ENCODE measurements around the gene CREB3L1.
A peak's percentile ranks its signal among the peaks of the same experiment; 100 is the strongest.

Gene CREB3L1

GRCh38 chr11:46277622-46278386 is at the start of gene CREB3L1:
Gene CREB3L1, plus strand, starts transcription at chr11:46277662. Its CDS starts 450 bp downstream, at chr11:46278112.
- no peak within 1 kb of the TSS for H3K27ac Mint-ChIP-seq
- intact Hi-C loops (cut with micrococcal nuclease) = no loop called here
- peaks cover 58% of the 10 kb centered on the region for H3K27me3 Mint-ChIP-seq
- H3K4me1 Mint-ChIP-seq (ENCODE audit: low read depth) = peaks cover 30% of the 10 kb centered on the region
- H3K4me3 Mint-ChIP-seq = peak within 1 kb of the TSS; percentile 62
- no peaks in the 10 kb centered on the region for H3K9me3 Mint-ChIP-seq
- H3K36me3 Mint-ChIP-seq (ENCODE audit: low read depth) = no peaks in the 10 kb centered on the region

GRCh38 chr11:46229230-46229629 is 48.2 kb upstream of the CREB3L1 start:
- H3K9me3 Mint-ChIP-seq = no peaks in the 10 kb centered on the region
- intact Hi-C loops (cut with micrococcal nuclease) = no loop called here
- no peaks in the 10 kb centered on the region for H3K36me3 Mint-ChIP-seq (ENCODE audit: low read depth)
- peaks cover 5% of the 10 kb centered on the region for H3K4me1 Mint-ChIP-seq (ENCODE audit: low read depth)
- H3K27ac Mint-ChIP-seq = no peak overlapping the region
- no peak overlapping the region for H3K4me3 Mint-ChIP-seq
- H3K27me3 Mint-ChIP-seq = no peaks in the 10 kb centered on the region

DNA sequence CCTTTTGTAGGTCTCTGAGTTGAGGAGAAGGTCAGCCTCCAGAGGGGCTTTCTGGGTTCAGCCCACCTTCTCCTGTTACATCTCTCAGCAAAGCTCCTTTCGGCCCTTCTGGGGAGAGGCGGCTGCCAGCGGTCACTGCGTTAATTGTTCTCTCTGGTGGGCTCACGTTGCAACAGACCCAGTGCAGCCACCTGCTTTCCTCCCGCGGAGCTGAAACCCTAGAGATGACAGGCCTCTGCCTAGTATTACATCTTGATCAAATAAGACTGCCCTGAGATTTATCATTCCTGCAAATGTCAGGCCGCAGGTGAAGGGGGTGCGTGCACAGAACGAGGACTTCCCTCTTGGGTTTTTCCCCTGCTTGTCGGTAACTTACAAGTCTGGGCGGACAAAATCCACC is 43.2 kb upstream of the CREB3L1 start:
- Mint-ChIP-seq H3K36me3 (ENCODE audit: low read depth) (no peaks in the 10 kb centered on the region), H3K27me3 (peaks cover 3% of the 10 kb centered on the region), H3K27ac (no peak overlapping the region), H3K4me1 (ENCODE audit: low read depth) (peaks cover 21% of the 10 kb centered on the region), H3K9me3 (no peaks in the 10 kb centered on the region), H3K4me3 (no peak overlapping the region)
- intact Hi-C loops (cut with micrococcal nuclease) = no loop called here

DNA sequence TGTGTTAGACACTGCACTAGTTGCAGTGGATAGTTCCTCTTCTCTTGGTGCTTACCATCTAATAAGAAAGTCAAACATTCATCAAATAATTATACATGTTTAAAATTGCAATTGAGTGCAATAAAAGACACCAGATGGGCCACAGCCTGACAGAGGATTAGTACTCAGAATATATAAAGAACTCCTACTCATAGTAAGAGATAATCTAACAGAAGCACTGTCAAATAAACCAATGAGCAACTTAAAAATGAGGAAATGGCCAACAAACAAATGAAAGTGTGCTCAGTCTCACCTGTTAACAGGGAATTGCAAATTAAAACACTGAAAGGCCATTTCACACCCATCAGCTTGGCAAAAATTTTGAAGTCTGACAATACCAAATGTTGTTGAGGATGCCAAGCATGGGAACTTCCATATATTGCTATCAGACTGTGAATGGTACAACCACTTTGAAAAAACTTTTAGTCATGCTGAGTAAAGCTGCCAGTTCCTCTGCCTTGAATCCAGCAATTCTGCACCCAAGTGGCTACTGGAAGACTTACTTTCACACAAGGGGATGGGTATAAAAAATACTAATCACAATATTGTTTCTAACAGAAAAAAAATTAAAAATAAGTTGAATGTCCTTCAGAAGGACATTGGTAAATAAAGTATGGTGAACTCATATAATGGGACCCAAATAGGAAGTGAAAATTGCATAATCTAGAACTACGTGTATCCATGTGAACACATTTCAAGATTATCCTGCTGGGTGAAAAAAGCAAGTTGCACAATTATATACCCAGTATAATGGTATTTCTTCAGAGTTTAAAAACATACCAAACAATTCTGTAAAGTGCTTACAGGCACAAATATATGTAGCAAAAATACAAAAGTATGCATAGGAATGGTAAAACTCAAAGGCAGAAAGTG is 41.4 kb upstream of the CREB3L1 start:
- no peaks in the 10 kb centered on the region for H3K9me3 Mint-ChIP-seq
- peak overlapping the region; percentile 94 for H3K27ac Mint-ChIP-seq
- H3K4me3 Mint-ChIP-seq = peak overlapping the region; percentile 13
- H3K36me3 Mint-ChIP-seq (ENCODE audit: low read depth) = no peaks in the 10 kb centered on the region
- peaks cover 3% of the 10 kb centered on the region for H3K27me3 Mint-ChIP-seq
- intact Hi-C loops (cut with micrococcal nuclease) = loop anchor here (5.0 kb wide), 1 partner anchor 109 kb away; no protein-coding TSS in a partner anchor
- peaks cover 29% of the 10 kb centered on the region for H3K4me1 Mint-ChIP-seq (ENCODE audit: low read depth)

GRCh38 chr11:46236918-46237247 is 40.6 kb upstream of the CREB3L1 start:
- Mint-ChIP-seq H3K27me3 (peaks cover 3% of the 10 kb centered on the region), H3K27ac (peak overlapping the region; percentile 94), H3K9me3 (no peaks in the 10 kb centered on the region), H3K4me3 (peak overlapping the region; percentile 76), H3K4me1 (ENCODE audit: low read depth) (peaks cover 34% of the 10 kb centered on the region), H3K36me3 (ENCODE audit: low read depth) (no peaks in the 10 kb centered on the region)
- intact Hi-C loops (cut with micrococcal nuclease) = loop anchor here (5.0 kb wide), 1 partner anchor 110 kb away; no protein-coding TSS in a partner anchor

DNA sequence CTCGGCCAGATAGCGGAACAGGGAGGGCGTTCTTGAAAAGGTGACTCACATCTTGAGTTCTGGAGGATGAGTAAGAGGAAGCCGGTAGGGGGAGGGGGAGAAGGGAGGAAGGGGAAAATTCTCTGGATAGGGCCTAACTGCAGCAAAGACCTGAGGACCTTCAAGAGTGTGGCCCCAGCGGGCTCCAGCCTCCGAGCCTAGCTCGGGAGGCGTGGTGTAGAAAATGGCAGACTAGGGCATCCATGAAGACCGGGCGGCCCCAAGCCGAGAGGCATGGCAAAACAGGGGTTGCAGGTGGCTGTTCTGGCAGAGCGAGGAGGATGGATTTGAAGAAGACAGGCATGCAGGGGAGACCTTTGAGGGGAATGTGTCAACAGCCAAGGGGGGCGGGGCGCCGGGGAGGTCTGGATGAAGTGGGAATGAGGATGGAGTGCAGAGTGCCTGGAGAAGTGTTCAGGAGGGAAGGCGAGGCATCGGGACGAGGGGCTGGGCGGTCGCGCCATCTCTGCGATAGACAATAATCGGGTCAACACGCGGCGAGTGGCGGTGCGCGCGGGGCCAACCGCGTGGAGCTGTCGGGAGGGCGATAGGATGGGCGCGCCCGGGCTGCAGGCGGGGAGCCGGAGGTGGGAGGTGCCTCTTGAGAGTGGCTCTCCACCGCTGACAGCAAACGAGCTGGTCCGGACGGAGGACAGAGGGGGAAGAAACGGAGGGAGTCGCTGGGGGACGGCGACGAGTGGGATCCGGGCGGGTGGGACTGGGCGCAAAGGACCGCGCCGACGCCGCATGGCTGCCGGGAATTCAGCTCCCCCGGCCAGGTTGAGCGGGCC is 40.0 kb upstream of the CREB3L1 start:
- peak overlapping the region; percentile 76 for H3K4me3 Mint-ChIP-seq
- no peaks in the 10 kb centered on the region for H3K9me3 Mint-ChIP-seq
- H3K27ac Mint-ChIP-seq = peak overlapping the region; percentile 94
- no peaks in the 10 kb centered on the region for H3K36me3 Mint-ChIP-seq (ENCODE audit: low read depth)
- peaks cover 38% of the 10 kb centered on the region for H3K4me1 Mint-ChIP-seq (ENCODE audit: low read depth)
- intact Hi-C loops (cut with micrococcal nuclease) = loop anchor here (5.0 kb wide), 1 partner anchor 110 kb away; no protein-coding TSS in a partner anchor
- peaks cover 3% of the 10 kb centered on the region for H3K27me3 Mint-ChIP-seq

- H3K36me3 Mint-ChIP-seq (ENCODE audit: low read depth) = no peaks in the 10 kb centered on the region
- H3K4me3 Mint-ChIP-seq = peak overlapping the region; percentile 68
- H3K4me1 Mint-ChIP-seq (ENCODE audit: low read depth) = peaks cover 47% of the 10 kb centered on the region
- H3K9me3 Mint-ChIP-seq = no peaks in the 10 kb centered on the region
- intact Hi-C loops (cut with micrococcal nuclease) = loop anchor here (5.0 kb wide), 1 partner anchor 111 kb away; no protein-coding TSS in a partner anchor
- H3K27ac Mint-ChIP-seq = peak overlapping the region; percentile 94
- H3K27me3 Mint-ChIP-seq = peaks cover 3% of the 10 kb centered on the region
Observed at GRCh38 chr11:46238078-46238966, 39.1 kb upstream of the CREB3L1 start.

DNA sequence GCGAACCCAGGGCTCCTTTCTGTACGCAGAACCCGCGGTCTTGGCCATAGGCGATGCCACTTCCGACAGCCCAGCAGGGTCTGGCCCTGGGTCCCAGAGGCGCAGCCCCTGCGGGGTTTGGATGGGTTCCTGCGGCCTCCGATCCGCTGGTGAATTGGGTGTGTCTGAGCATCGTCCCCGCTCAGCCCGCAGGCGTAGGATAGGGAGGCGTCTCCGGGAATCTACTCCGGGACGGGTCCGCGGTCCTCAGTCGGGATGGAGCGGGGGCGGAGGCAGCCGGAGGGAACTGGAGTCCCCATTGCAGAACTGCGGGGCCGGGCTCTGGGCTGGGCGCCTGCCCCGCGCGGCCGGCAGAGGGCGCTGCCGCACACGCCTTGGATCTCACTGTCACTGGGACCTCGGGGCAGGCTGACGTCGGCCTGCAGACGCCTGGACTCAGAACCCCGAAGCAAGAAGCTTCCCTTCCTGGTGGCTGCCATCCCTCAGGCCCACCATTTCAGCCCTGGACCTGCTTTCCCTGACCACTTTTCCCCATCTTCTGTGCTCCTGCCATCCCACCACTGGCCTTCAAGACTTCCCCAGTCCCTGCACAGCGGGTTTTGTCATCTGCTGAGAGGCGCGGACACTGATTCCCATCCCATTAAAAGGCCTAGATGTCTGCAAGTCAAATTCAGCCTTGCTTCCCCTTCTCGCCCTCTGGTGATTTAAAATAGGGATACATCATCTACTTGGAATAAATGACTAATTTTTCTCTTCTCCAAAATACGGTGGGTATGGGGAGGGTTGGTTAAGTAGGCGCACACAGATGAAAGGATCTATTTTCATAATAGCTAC is 38.3 kb upstream of the CREB3L1 start:
- H3K27me3 Mint-ChIP-seq = peaks cover 3% of the 10 kb centered on the region
- H3K36me3 Mint-ChIP-seq (ENCODE audit: low read depth) = no peaks in the 10 kb centered on the region
- intact Hi-C loops (cut with micrococcal nuclease) = loop anchor here (1.0 to 5.0 kb wide), 2 partner anchors 69 to 112 kb away; no protein-coding TSS in a partner anchor
- H3K4me1 Mint-ChIP-seq (ENCODE audit: low read depth) = peaks cover 51% of the 10 kb centered on the region
- no peaks in the 10 kb centered on the region for H3K9me3 Mint-ChIP-seq
- H3K4me3 Mint-ChIP-seq = peak overlapping the region; percentile 68
- peak overlapping the region; percentile 82 for H3K27ac Mint-ChIP-seq

- Mint-ChIP-seq H3K36me3 (ENCODE audit: low read depth) (no peaks in the 10 kb centered on the region), H3K4me3 (peak overlapping the region; percentile 4), H3K27ac (peak overlapping the region; percentile 82), H3K4me1 (ENCODE audit: low read depth) (peaks cover 51% of the 10 kb centered on the region), H3K27me3 (peaks cover 3% of the 10 kb centered on the region), H3K9me3 (no peaks in the 10 kb centered on the region)
- intact Hi-C loops (cut with micrococcal nuclease) = loop anchor here (1.0 to 5.0 kb wide), 2 partner anchors 69 to 112 kb away; no protein-coding TSS in a partner anchor
Observed at GRCh38 chr11:46239801-46240061, 37.7 kb upstream of the CREB3L1 start.

- H3K4me1 Mint-ChIP-seq (ENCODE audit: low read depth) = peaks cover 51% of the 10 kb centered on the region
- intact Hi-C loops (cut with micrococcal nuclease) = no loop called here
- no peak overlapping the region for H3K4me3 Mint-ChIP-seq
- no peak overlapping the region for H3K27ac Mint-ChIP-seq
- H3K9me3 Mint-ChIP-seq = no peaks in the 10 kb centered on the region
- H3K27me3 Mint-ChIP-seq = peaks cover 3% of the 10 kb centered on the region
- no peaks in the 10 kb centered on the region for H3K36me3 Mint-ChIP-seq (ENCODE audit: low read depth)
Observed at GRCh38 chr11:46240371-46240770, 37.1 kb upstream of the CREB3L1 start.

GRCh38 chr11:46240861-46241260 is 36.6 kb upstream of the CREB3L1 start:
- intact Hi-C loops (cut with micrococcal nuclease) = no loop called here
- Mint-ChIP-seq H3K4me3 (no peak overlapping the region), H3K36me3 (ENCODE audit: low read depth) (no peaks in the 10 kb centered on the region), H3K9me3 (no peaks in the 10 kb centered on the region), H3K27me3 (peaks cover 3% of the 10 kb centered on the region), H3K4me1 (ENCODE audit: low read depth) (peaks cover 51% of the 10 kb centered on the region), H3K27ac (no peak overlapping the region)
